GM23338 (cell line): ENCODE data around the gene SLC28A1.

Source experiments
- CTCF ChIP-seq, 2 experiments: fragments of 200-600 bp in 1 of 2; sonication (generic) in 1 of 2; conservative IDR thresholded peaks; 2 replicates each; pipeline versions ENCODE4 v1.5.1 to v1.6.1; 2016 to 2017; ENCODE audit warnings: antibody characterized with exemption in 2 of 2, low read depth in 2 of 2, mild to moderate bottlenecking in 2 of 2, moderate library complexity in 1 of 2
- ETS1 ChIP-seq: IDR thresholded peaks from 2 replicates; pipeline ENCODE4 v1.6.1; 2016; ENCODE audit warnings: antibody characterized with exemption
- EZH2 ChIP-seq: fragments of 200-600 bp; sonication (generic); IDR thresholded peaks from one replicate; pipeline ENCODE4 v1.8.0; 2017; ENCODE audit warnings: antibody characterized with exemption, mild to moderate bottlenecking, low read depth; ENCODE audit not compliant: unreplicated experiment
- EZH2phosphoT487 ChIP-seq: fragments of 200-600 bp; sonication (generic); IDR thresholded peaks from one replicate; pipeline ENCODE4 v1.8.1; 2018; ENCODE audit warnings: antibody characterized with exemption; ENCODE audit not compliant: unreplicated experiment
- POLR2AphosphoS5 ChIP-seq: IDR thresholded peaks from 2 replicates; pipeline ENCODE4 v1.6.1; 2016; ENCODE audit warnings: antibody characterized with exemption, low read depth

- TF ChIP-seq CTCF (conservative IDR thresholded peaks at IDR 0.05; ENCODE audit: low read depth in 2 of 2) = no peak
- TF ChIP-seq POLR2AphosphoS5 = no peak
- no peak for TF ChIP-seq EZH2phosphoT487
- no peak for TF ChIP-seq EZH2
- no peak for TF ChIP-seq ETS1
Observed at GRCh38 chr15:84910928-84911623, 26.6 kb downstream of the SLC28A1 start.
